Stimulated activated naive CD8-positive, alpha-beta T cell treated with anti-CD3 and anti-CD28 coated beads, Interleukin-15, Interleukin-2, amounts not matched to agents 100 U/mL and 50 U/mL, for 24 hours (primary cell): Measurements from ENCODE around the gene KRTAP5-9.
"Not testable (repeated sequence)": the region's sequence is repeated elsewhere in the genome, so short reads cannot be mapped to it uniquely, and the experiment has no call there.

Source experiments
- ATAC-seq: fragments of 150-1000 bp; cut with Tn5 transposase; one replicate; pipeline ENCODE4 v1.10.0; 2021
- DNase-seq: peaks from one replicate; pipeline ENCODE4 v3.0.0; 2021

The KRTAP5-9 gene, protein sequence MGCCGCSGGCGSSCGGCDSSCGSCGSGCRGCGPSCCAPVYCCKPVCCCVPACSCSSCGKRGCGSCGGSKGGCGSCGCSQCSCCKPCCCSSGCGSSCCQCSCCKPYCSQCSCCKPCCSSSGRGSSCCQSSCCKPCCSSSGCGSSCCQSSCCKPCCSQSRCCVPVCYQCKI

DNA sequence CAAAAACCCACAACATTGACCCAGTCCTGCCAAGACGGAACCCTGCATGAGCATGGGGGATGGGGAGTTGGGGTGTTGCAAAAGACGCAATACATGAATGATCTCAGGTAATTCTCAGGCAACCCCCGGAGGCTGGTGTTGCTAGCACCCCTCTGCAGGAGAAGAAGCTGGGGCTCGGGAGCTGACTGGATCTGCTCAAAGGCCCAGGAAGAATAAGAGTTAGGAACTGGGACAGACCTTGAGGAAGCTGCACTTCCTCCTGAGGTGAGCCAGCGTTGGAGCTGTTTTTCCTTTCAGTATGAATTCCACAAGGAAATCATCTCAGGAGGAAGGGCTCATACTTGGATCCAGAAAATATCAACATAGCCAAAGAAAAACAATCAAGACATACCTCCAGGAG lies at the start of gene KRTAP5-9:
TSS of gene KRTAP5-9 (plus strand) at position 301 of the 400 bp plus-strand sequence. CDS start 238 bp downstream, outside the sequence.
- DNase-seq (no peak), ATAC-seq (no peak)

DNA sequence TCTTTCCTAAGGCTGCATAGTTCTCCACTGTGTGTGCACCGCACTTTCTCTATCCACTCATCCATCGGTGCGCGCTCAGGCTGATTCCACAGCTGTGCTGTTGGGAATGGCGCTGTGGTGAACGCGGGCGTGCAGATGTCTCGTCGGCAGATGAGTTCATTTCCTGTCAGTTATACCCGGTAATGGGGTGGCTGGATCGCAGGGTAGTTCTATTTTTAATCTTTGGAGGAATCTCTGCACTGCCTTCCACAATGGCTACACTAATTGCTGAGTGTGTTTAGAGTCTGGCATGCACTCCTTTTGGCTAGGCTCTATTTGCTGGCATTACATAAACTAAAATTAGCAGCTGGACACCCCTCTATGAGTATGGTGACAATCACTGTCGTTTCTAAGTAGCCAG lies 49.1 kb upstream of the KRTAP5-9 start:
- no peak for ATAC-seq

DNA sequence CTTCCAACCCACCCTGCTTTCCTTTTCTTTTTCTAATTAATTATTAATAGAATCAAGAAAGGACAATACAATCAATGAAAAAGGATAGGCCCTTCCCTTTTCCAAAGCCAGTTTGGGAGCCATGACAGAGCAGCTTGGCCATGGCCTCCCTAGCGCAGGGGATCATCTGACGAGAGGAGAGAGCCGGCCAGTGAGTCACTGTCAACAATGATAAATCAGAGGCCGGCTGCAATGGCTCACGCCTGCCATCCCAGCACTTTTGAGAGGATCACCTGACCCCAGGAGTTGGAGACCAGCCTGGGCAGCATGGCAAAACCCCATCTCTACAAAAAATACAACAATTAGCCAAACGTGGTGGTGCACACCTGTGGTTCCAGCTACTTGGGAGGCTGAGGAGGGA lies 48.7 kb upstream of the KRTAP5-9 start:
- DNase-seq (no peak), ATAC-seq (no peak)

More for the DNA sequence above, 49.1 kb upstream of the KRTAP5-9 start:
- DNase-seq, result no peak

DNA sequence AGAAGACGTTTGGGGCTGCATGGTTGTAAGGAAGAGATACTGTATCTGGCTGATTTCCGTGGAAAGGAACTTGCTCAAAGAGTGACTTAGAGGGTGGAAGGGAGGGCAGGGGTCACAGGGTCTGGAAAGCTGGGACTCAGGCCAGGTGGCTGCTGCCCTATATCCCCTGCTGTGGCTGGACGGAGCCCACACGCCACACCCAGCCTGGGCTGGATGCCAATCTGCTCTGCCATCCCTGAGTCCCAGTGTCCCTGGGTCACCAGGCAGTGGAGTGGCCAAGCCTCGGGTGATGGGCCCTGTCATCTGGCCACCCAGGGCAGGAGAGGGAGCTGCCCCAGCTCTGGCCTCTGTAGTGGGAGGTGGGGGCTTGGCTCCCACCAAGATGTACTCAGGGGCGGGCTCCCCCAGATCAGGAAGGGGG lies 47.6 kb upstream of the KRTAP5-9 start:
- no peak for DNase-seq
- ATAC-seq, result no peak

DNA sequence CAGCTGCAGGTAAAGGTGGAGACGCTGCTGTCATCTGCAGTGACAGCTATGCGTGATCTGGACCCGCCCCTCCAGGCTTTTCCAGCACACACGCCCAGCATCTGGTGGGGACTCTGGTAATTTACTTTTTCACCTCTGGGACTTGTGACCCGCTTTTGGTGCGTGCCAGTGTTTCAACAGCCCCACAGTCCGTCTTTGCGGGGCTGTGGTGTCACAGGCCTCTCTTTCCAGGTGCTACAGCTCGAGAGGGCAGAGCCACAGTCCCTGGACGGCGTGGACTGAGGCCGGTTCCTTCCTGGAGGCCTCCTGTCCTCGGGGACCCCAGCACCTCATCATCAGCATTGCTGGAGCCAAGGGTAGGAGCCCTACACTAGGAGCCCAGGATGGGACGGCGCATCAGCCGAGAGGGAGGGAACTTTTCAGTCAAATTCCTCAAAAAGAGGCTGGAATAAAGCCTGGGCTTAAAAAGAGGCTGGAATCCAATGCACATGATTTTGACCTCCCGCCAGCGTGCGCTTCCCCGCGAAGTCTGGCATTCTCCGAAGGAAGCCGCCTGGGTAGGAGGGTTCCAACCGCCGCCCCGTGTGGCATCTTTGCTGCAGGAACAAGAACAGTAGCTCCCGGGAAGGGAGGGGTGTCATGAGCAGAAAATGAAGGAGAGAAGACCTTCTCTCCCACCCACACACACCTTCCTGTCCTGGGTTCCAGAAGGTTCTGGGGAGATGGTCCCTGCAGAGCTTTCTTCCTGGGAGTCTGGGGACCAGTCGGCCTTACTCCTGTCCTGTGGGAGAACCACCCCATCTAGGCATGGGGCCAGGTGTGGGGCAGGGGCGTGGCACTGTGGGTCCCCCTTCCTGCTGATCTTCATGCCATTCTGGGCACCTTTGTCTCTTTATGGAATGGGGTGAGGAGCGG lies 46.9 kb upstream of the KRTAP5-9 start:
- no peak for ATAC-seq
- DNase-seq, result no peak

DNA sequence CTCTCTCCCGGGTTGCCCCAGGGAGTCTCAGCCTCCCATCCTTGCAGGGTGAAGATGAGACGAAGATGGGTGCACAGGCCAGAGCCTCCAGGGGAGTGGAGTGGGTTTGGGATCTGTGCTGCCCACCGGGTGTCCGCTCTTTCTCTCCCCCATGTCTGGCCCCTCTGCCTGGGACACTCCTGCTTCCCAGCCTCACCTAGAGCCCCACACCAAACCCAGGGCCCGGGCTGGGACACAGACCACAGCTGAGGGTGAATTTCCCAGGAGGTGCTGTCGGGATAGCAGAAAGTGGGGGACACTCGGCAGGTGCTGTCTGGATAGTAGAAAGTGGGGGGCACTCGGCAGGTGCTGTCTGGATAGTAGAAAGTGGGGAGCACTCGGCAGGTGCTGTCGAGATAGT lies 46.2 kb upstream of the KRTAP5-9 start:
- ATAC-seq, result no peak
- DNase-seq, result no peak

DNA sequence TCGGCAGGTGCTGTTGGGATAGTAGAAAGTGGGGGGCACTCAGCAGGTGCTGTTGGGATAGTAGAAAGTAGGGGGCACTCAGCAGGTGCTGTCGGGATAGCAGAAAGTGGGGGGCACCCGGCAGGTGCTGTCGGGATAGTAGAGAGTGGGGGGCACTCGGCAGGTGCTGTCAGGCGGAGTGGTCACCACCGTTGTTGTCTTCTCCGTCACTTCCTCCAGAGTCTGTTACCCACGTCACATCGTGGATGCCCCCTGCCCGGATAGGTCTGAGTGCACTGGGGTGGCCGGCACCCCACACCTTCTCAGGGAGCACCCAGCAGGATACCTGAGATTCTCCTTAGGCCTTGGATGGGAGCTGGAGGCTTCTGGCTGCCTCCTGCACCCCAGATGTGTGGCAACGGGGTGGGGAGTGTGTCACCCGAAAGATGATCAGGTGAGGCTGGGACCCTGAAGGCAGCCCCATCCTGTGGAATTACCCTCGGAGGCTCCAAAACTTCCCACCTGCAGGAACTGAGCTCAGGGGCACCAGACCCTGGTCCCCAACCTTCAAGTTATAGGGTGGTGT lies 45.3 kb upstream of the KRTAP5-9 start:
- no peak for DNase-seq
- no peak for ATAC-seq

DNA sequence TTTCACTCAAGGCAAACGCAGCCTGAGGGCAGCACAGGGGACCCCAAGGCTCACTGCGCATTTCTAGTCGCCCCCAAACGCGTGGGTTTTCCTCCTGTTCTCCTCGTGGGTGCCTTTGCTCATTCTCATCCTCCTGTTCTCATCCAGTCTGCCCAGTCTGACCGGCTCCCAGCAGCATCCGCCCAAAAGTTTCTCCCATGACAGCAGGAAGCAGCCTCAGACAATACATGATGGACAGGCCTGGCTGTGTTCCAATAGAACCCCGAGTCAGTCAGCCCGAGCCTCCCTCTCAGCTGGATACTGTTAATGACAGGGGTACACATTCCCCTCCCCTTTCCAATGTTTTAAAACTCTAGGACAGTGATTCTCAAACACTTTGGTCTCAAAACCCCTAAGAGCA lies 43.7 kb upstream of the KRTAP5-9 start:
- DNase-seq, result no peak

DNA sequence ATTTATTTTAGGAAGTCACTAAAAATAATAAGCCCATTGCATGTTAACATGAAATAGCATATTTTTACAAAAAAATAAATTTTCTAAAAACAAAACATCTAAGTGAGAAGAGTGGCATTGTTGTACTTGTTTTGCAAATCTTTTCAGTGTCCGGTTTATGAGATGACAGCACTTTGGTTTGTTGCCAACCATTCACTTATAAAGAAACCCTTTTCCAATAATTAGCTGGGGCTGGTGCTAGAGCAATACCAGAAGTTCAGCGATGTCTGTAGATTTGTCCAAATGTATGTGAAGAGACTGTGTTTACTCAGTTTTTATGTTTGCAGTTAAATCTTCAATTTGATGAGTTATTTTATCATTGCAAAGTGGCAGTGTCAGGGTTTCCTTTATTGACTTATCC lies 43.2 kb upstream of the KRTAP5-9 start:
- ATAC-seq (no peak), DNase-seq (no peak)

More for the DNA sequence above, 43.7 kb upstream of the KRTAP5-9 start:
- no peak for ATAC-seq

DNA sequence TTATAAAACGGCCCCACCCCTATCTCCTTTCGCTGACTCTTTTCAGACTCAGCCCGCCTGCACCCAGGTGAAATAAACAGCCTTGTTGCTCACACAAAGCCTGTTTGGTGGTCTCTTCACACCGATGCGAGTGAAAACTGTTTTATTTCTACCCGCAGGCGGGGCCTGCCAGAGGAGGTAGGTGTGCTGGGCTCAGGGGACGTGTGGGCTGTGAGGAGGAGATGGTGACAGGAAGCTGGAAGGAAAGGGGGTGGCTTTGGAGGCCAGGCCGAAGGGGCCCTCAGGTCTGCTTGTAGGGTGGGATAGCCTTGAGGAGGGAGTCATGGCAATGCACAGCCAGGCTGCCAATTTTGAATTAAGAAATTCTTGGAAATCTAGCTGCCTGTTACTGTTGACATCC lies 42.4 kb upstream of the KRTAP5-9 start:
- ATAC-seq (no peak), DNase-seq (no peak)

DNA sequence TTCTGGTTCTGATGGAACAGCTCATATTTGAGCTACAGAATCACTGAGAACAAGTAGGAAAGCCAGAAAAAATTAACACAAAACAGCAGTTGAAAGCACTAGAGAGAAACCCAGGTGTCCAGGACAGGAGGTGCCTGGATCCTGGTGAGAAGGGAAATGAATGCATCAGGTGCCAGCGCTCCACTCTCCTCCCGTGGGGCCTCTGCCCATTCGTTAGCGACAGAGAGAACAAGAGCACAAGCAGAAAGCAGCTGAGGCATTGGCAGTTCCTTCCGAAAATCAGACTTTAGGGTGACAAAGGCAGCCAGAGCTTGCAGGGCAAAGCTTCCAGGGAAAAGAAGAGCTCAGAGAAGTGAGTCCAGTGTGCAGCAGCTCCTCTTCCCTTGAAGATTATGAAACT lies 41.1 kb upstream of the KRTAP5-9 start:
- ATAC-seq (no peak), DNase-seq (no peak)

DNA sequence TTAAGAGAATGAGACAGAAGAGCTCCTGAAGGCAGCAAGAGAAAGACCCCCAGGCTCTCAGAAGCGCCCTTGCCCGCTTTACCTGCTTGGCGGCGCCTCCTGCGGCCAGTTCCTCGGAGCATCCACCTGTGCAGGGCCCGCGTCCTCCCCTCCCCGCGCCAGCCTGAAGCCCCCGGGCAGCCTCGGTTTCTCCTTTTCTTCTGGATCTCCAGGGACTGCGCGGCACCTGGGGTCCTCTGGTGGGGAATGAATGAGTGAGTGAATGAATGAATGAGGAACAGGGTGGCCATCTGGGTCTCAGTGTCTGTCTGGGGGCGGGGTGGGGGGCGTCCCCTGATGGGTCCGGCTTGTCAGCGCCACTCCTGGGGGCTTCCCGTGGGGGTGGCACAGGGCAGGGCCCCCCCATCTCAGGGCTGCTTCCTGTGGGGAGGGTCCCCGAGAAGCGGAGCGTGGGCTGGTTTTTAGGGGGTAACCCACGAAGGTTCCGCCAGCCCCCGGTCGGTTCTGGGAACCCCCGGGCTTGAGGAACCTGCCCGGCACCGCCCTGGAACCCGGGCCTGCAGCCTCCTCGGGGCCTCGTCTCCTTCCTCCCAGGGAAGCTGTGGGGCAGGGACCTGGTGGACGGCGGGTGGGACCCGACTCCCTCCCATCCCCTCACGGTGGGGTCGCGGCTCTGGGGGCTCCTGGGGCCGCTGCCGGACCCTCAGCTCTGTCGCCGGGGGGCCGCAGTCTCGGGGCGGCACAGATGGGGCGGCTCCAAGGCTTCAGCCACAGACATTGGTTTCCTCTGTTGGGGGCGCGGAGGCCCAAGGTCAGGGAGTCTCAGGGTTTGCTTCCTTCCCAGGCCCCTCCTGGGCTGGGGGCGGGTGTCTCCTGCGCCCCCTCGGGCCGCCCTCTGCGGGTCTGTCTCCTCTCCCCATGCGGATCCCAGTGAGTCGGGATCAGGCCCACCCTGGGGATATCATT lies 29.4 kb upstream of the KRTAP5-9 start:
- DNase-seq, result no peak
- no peak for ATAC-seq

DNA sequence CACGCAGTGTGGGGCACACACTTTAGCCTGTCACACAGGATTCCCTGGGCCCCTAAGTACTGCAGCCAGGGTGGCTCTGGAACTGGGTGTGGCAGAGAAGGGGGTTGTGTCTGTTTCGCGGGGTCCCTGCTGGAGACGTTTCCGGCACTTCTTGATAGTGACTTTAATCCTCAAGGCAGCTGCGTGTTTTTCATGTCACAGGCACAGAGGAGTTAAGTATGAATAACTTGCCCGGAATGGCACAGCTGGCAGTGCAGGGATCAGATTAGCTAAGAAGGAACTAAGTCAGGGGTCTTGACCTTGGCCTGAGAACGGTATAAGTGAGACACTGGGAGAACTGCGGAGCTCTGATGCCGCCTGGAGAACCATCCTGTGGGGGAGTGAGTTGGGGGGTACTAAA lies 28.7 kb upstream of the KRTAP5-9 start:
- ATAC-seq (no peak), DNase-seq (no peak)

DNA sequence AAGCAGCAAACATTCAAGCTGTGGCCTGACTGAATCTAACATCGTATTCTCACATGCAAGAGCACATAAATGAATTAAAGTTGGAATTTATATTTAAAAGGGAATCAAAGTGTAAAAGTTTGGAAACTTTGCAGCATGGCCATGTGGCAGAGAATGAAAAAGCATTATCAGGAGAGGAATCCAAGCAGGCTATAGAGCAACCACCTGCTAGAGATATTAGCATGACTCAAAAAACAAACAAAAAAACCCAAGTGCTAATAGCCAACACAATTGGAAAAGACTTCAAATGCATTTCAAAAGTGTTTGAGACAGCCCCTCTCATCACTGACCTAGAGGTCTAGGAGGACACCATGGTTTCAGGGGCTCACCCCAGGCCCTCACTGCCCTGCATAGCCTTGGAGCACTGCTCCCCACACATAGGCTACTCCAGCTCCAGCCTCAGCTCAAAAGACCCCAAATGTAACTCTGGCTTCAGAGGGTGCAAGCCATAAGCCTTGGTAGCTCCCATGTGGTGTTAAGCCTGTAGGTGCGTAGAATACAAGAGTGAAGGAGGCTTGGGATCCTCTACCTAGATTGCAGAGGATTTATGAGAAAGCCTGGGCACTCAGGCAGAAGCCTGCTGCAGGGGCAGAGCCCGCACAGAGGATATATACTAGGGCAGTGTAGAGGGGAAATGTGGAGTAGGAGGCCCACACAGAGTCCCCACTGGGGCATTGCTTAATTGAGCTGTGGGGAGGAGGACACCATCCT lies 22.9 kb upstream of the KRTAP5-9 start:
- no peak for DNase-seq
- no peak for ATAC-seq

DNA sequence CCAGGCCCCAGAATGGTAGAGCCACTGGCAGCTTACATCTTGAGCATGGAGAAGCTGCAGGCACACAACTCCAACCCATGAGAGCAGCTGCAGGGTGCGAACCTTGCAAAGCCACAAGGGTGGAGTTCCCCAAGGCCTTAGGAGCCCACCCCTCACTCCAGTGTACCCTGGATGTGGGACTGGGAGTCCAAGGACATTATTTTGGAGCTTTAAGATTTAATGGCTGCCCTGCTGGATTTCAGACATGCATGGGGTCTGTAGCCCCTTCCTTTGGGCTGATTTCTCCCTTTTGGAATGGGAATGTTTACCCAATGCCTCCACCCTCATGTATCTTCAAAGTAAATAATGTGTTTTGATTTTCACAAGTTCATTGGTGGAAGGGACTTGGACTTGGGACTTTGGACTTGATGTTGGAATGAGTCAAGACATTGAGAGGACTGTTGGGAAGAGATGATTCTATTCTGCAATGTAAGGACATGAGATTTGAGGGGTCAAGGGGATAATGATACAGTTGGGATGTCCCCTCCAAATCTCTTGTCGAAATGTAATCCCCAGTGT lies 22.2 kb upstream of the KRTAP5-9 start:
- DNase-seq (no peak), ATAC-seq (no peak)

DNA sequence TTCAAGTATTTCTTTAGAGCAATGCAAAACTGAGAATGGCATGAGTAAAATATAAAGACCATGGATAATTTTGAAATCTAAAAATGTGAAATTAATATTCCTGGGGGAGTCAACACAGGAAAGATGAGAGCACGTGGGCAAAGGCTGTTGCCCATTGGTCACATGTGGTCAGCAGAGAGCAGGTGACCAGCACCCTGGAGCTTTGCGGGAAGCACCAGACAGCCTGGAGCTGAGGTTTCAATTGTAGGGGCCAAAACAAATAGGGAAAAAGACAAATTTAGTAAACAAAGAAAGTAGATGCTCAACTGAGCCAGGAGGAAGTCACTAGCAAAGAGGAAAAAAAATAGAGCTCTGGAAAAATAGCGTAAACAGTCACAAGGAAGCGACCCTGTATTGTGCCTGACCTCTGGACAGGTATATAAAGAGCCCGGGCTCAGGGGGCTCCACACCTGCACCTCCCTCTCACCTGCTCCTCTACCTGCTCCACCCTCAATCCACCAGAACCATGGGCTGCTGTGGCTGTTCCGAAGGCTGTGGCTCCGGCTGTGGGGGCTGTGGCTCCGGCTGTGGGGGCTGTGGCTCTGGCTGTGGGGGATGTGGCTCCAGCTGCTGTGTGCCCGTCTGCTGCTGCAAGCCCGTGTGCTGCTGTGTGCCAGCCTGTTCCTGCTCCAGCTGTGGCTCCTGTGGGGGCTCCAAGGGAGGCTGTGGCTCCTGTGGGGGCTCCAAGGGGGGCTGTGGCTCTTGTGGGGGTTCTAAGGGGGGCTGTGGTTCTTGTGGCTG lies 21.2 kb upstream of the KRTAP5-9 start, which contains the start of gene KRTAP5-7:
TSS of gene KRTAP5-7 (plus strand) at position 472 of the 780 bp plus-strand sequence. CDS start at position 506, 34 bp downstream.
- not testable (repeated sequence) for DNase-seq, ATAC-seq

DNA sequence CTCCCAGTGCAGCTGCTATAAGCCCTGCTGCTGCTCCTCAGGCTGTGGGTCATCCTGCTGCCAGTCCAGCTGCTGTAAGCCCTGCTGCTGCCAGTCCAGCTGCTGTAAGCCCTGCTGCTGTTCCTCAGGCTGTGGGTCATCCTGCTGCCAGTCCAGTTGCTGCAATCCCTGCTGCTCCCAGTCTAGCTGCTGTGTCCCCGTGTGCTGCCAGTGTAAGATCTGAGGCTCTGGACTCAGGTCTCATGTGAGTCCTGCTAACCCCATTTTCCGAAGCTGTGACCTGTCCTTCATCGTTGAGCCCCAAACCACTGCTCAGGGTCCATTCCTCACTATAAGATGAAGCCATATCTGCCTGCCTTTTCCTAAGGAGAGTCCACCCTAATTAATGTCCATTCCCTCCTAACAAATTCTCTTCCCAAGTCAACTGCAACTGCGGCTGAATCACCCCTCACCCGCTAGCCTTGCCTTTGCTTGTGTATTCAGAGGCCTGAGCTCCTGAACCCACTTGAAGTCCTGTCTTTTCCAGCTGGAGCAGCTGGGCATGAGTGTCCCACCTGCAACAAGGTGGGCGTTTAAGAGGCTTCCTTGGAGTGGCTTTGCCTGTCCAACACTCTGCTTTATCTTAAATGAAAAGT lies 20.5 kb upstream of the KRTAP5-9 start:
- DNase-seq (no peak), ATAC-seq (no peak)

DNA sequence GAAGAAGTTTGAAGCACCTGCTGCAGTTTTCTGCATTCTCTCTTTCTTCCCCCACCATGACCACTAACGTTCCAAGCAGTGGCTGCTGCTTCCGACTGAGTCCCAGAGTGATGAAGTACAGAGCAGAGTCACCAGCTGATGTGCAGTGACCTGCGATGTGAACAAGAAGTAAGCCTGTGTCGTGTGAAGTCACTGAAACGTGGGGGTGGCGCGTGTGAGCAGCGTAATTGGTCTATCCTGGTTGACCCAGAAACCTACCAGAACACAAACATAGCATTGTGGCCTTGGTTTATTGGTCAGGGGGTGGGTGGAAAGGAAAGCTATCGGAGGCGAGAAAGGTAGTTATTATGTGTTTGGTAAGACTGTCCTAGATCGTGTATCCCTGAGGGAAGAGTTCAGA lies 17.6 kb upstream of the KRTAP5-9 start:
- no peak for DNase-seq
- ATAC-seq, result no peak

DNA sequence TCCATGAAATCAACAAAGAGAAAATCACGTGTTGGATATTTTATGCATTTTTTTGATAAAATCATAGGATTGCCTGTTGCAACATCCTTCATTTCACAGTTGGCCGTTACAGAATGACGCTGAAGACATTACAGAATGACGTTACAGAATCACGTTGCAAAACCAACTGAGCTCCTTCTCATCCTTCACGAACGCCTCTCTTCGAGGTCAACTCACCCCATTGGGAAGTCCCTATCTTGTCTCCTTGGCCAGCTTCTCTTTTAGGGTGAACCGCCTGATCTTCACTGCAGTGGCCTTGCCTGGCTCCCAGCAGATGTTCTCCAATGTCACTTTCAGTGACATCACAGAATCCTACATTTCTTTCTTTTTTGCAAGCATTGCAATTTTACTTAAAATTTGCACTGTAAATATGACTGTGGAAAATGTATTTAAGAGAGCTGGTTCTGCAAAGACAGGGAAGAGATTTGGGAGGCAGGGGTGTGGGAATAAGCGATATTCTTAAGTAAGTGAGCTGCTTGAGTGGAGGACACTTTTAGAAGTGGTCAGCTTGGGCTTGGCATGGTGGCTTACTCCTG lies 16.1 kb upstream of the KRTAP5-9 start:
- ATAC-seq (no peak), DNase-seq (no peak)
